Measurements from ENCODE around the gene BICDL2.
A peak's percentile ranks its signal among the peaks of the same experiment; 100 is the strongest.

BICDL2 gene

GRCh38 chr16:3023669-3024478, 12.9 kb downstream of the BICDL2 start, which contains the start of the genes HCFC1R1 and THOC6:
Gene HCFC1R1, minus strand, starts transcription at chr16:3023942. Its CDS starts 1 bp downstream, at chr16:3023941.
Gene THOC6, plus strand, starts transcription at chr16:3024035. Its CDS starts 292 bp downstream, at chr16:3024327.
- DNase-seq (ENCODE audit: low read depth) = peak; percentile 93

- no peak for DNase-seq (ENCODE audit: low read depth)
Observed at GRCh38 chr16:3023415-3023668, 13.4 kb downstream of the BICDL2 start.

GRCh38 chr16:3022684-3023414, 13.9 kb downstream of the BICDL2 start:
- DNase-seq (ENCODE audit: low read depth) = no peak

- peak; percentile 89 for DNase-seq (ENCODE audit: low read depth)
Observed at GRCh38 chr16:3022208-3022683, 14.5 kb downstream of the BICDL2 start.

GRCh38 chr16:3021449-3022207, 15.1 kb downstream of the BICDL2 start:
- peak; percentile 76 for DNase-seq (ENCODE audit: low read depth)

GRCh38 chr16:3020604-3021448, 15.9 kb downstream of the BICDL2 start:
- peak; percentile 63 for DNase-seq (ENCODE audit: low read depth)

- peak; percentile 59 for DNase-seq (ENCODE audit: low read depth)
Observed at GRCh38 chr16:3020247-3020603, 16.5 kb downstream of the BICDL2 start, which contains the start of gene TNFRSF12A. Gene TNFRSF12A, plus strand, starts transcription at chr16:3020368. Its CDS starts 30 bp downstream, at chr16:3020398.

- DNase-seq (ENCODE audit: low read depth) = no peak
Observed at GRCh38 chr16:3019594-3020246, 17.0 kb downstream of the BICDL2 start.

GRCh38 chr16:3017794-3018506, 18.8 kb downstream of the BICDL2 start, which contains the start of gene CLDN6:
Gene CLDN6, minus strand, starts transcription at chr16:3018183. Its CDS starts 2,162 bp downstream, at chr16:3016021.
- no peak for DNase-seq (ENCODE audit: low read depth)

- DNase-seq (ENCODE audit: low read depth) = no peak
Observed at GRCh38 chr16:3017344-3017743, 19.4 kb downstream of the BICDL2 start.

- no peak for DNase-seq (ENCODE audit: low read depth)
Observed at GRCh38 chr16:3015865-3016521, 20.8 kb downstream of the BICDL2 start.

GRCh38 chr16:3014971-3015370, 21.8 kb downstream of the BICDL2 start:
- no peak for DNase-seq (ENCODE audit: low read depth)

- no peak for DNase-seq (ENCODE audit: low read depth)
Observed at GRCh38 chr16:3013998-3014690, 22.6 kb downstream of the BICDL2 start.

GRCh38 chr16:3013491-3013951, 23.2 kb downstream of the BICDL2 start:
- no peak for DNase-seq (ENCODE audit: low read depth)

GRCh38 chr16:3012828-3013420, 23.8 kb downstream of the BICDL2 start, which contains the start of gene CLDN9:
Gene CLDN9, plus strand, starts transcription at chr16:3012923. Its CDS starts 440 bp downstream, at chr16:3013363.
- DNase-seq (ENCODE audit: low read depth) = no peak

- DNase-seq (ENCODE audit: low read depth) = no peak
Observed at GRCh38 chr16:3012246-3012645, 24.5 kb downstream of the BICDL2 start.

- no peak for DNase-seq (ENCODE audit: low read depth)
Observed at GRCh38 chr16:3010510-3010909, 26.2 kb downstream of the BICDL2 start.
